HTERT RPE-1 (cell line): ENCODE measurements around the gene EXT2.

ENCODE experiments used
- in situ Hi-C: fragments of 300-500 bp; cut with MboI; formaldehyde crosslinking; loops from 4 replicates; pipeline ENCODE4 v1.14.3; 2020; ENCODE audit warnings: low sequenced_read_pairs

The EXT2 gene

GRCh38 chr11:44095506-44096359, at the start of gene EXT2:
Gene EXT2, plus strand, starts transcription at chr11:44095678. Its CDS starts 12,035 bp downstream, at chr11:44107713.
- in situ Hi-C loops, result no loop called here

GRCh38 chr11:44046182-44046581, 49.3 kb upstream of the EXT2 start:
- in situ Hi-C loops, result no loop called here

DNA sequence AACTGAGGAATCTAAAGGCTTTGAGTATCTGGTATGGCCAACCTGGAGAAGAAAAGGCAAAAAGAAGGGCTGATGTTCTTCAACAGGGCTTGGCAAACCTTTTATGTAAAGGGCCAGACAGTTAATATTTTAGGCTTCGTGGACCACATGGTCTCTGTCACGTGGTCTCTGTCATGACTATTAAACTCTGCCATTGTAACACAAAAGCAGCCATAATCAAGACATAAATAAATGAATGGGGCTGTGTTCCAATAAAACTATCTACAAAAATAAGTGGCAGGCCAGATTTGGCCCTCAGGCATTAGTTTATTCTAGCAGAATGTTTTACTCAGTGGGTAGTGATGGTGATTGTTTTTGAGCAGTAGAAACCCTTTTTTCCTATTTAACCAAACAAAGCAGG, 48.2 kb upstream of the EXT2 start:
- in situ Hi-C loops, result no loop called here

DNA sequence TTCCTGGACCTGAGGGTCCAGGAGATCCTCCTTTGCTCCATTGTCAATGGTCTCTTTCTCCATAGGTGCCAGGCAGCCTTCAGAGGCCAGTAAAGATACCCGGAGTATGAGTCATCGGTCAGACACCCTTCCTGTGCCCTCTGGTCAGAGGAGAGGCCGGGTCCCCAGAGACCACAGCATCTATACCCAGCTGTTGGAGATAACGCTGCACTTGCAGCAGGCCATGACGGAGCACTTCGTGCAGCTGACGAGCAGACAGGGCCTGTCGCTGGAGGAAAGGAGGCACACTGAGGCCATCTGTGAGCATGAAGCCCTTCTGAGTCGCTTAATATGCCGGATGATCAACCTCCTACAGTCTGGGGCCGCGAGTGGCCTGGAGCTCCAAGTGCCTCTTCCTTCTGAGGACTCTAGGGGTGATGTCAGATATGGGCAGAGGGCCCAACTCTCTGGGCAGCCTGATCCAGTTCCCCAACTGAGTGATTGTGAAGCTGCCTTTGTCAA, 47.5 kb upstream of the EXT2 start, which contains the start of gene ACCSL:
TSS of gene ACCSL (plus strand) at position 51 of the 501 bp plus-strand sequence. CDS start at position 107, 56 bp downstream.
- in situ Hi-C loops, result no loop called here

GRCh38 chr11:44049832-44050231, 45.6 kb upstream of the EXT2 start:
- in situ Hi-C loops, result no loop called here

- in situ Hi-C loops, result no loop called here
Measured at GRCh38 chr11:44051171-44051570, 44.3 kb upstream of the EXT2 start.

- in situ Hi-C loops, result no loop called here
Measured at GRCh38 chr11:44057340-44057739, 38.1 kb upstream of the EXT2 start.

DNA sequence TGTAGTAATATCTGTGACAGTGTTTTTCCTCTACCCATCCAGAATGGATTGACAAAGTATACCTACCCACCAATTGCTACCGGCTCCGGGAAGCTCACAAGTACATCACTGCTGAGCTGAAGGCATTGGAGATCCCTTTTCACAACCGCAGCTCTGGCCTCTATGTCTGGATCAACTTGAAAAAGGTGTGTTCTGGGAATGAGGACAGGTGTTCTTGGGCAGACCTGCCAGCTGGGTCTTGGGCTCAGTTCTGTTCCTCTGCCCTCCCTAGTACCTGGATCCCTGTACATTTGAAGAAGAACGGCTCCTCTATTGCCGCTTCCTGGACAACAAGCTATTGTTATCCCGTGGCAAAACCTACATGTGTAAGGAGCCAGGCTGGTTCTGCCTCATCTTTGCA, 37.2 kb upstream of the EXT2 start:
- in situ Hi-C loops, result no loop called here

DNA sequence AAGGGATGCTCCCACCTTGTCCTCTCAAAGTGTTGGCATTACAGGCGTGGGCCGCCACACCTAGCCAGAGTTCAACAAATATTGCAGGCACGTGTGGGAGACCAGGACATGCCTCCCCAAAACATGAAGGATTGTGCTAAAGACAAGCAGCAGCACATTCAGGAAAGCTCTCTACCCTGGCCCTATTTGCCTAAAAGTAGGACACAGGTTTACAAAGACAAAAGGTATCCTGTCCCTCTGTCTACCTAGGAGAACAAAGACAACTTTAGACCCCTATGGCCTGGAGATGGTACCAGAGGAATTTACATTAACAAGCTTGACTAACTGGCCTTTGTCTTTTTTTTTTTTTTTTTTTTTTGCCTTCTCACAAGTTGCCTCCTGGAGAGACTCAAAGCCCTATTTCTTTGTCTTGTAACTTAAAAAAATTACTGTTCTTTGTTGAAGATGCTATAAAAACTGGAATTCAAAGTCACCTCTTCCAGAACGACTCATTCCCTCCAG, 30.3 kb upstream of the EXT2 start:
- in situ Hi-C loops, result no loop called here

DNA sequence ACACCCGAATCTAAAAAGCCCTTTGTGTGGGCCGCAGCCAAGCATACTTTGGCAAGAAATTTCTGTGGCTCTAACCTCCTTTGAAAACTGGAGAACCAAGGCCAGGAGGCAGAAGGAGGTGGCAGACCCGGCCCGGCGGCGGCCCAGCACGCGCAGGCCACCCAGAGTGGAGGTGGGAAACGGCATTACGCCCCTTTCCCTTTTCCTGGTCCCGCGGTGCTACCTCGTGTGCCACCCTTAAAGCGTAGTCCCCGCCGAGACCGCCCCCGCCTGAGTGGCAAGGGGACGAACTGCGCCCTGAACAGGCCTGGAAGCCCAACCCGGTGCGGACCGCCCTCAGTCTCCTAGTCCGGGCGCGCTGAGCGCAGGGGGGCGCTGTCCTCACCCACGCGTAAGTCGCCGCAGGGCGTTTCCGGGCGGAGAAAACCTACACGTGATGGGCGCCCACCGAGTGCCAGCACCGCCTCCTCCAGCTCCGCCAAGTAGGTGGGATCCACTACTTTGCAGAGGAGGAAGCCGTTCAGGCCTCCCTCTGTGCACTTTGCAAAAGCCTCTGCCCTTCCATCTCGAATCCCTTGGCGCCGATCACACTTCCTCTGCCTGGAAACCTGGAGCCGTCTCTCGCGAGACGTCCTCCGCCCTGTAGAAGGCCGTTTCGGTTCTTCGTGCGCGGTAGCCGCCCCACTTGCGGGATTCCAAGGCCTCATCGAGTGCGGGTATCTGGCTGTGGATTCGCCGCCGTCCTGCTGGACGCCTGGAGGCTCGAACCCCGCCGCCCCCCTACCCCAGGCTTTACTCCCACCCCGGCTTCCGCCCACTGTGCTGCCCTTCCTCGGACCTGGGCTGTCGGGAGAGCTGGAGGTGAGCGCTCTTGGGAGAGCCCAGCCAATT, 29.4 kb upstream of the EXT2 start, which contains the start of gene ACCS:
TSS of gene ACCS (plus strand) at position 430 of the 891 bp plus-strand sequence. CDS start 1,358 bp downstream, outside the sequence.
- in situ Hi-C loops, result no loop called here

DNA sequence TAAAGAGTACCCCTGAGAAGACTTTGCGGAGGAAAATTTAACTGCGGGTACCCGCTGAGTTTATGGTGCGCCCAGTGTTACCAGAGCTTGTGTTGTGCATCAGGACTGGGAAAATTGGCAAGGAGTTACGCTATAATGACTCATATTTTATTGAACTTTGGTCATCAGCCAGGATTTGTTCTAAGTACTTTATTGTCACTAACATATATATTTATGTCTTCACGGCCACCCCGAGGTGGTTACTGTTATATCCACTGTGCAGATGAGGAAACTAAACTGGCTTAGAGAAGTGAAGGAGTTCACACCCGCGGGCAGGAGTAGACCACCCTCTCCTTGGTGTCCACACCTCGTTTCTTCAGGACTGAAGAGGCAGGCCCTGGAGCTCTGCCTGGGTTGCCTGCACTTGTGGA, 28.7 kb upstream of the EXT2 start:
- in situ Hi-C loops, result no loop called here

- in situ Hi-C loops, result no loop called here
Measured at GRCh38 chr11:44067266-44067665, 28.2 kb upstream of the EXT2 start.

DNA sequence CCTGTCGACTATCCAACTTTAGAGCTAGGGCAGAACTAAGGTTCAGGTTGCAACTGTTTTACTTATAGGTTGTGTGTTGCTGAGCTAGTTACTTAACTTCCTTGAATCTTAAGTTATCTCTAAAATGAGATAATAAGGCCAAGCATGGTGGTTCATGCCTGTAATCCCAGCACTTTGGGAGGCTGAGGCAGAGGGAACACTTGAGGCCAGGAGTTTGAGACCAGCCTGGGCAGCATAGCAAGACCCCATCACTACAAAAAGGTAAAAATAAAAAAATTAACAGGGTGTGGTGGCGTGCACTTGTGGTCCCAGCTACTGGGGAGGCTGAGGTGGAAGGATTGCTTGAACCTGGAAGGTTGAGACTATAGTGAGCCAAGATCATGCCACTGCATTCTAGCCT, 27.3 kb upstream of the EXT2 start:
- in situ Hi-C loops, result no loop called here

- in situ Hi-C loops, result no loop called here
Measured at GRCh38 chr11:44071157-44071556, 24.3 kb upstream of the EXT2 start.

GRCh38 chr11:44072757-44073658, 22.5 kb upstream of the EXT2 start:
- in situ Hi-C loops, result no loop called here

DNA sequence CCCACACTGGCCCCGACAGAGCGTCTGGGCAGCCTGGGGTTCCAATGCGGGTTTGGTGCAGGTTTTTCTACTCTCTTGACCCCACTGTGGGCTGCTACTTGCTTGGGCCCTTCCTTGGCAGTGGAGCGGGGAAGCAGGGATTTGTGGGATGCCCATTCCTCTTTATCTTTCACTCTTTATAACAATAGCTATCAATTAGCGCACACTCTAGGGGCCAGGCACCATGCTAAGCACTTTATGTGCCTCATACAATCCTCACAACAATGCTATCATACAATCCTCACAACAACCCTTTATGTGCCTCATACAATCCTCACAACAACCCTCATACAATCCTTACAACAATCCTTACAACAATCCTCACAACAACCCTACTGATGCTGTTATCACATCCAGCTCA, 16.7 kb upstream of the EXT2 start:
- in situ Hi-C loops, result no loop called here

GRCh38 chr11:44079376-44079775, 16.1 kb upstream of the EXT2 start:
- in situ Hi-C loops, result no loop called here

DNA sequence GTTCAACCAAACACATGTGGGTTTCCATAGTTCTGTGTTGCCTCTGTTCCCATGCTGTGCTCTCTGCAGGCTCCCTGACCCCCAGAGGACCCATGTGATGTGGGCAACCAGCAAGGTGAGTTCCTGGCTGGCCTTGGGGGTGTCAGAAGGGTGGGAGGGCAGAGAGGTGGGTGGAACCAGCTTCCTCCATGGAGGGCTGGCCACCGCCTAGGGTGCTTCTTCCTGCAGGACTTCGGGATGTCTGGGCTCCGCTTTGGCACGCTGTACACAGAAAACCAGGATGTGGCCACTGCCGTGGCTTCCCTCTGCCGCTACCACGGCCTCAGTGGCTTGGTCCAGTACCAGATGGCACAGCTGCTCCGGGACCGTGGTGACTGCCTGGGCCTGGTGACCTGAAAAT, 14.5 kb upstream of the EXT2 start:
- in situ Hi-C loops, result no loop called here

DNA sequence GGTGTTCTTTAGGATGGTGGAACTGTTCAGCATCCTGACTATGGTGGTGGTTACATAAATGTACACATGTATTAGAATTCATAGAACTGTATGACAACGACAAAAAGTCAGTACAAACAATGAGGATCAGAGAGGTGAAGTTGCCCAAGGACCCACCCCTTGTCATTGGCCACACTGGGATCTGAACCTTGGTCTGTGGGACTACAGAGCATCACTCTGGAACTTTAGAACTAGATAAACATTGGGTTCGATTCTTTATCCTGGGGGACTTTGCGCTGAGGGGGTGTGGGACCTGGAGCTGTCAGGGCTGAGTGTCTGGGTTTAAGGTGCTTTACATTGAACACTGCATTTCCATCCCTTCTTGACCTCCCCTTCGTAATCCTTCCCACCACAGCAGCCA, 12.8 kb upstream of the EXT2 start:
- in situ Hi-C loops, result no loop called here

- in situ Hi-C loops, result no loop called here
Measured at GRCh38 chr11:44083433-44083832, 12.0 kb upstream of the EXT2 start.
